GM12892 (cell line): ENCODE data around the gene GNL2.

ENCODE experiments used
- POLR2A ChIP-seq: IDR thresholded peaks from 2 replicates; pipeline ENCODE4 v1.6.1; 2011; ENCODE audit warnings: low read depth, low read length, control low read depth
- POLR2AphosphoS5 ChIP-seq: IDR thresholded peaks from 2 replicates; pipeline ENCODE4 v1.6.1; 2011; ENCODE audit warnings: low read depth, low read length, control low read depth
- TAF1 ChIP-seq: IDR thresholded peaks from 2 replicates; pipeline ENCODE4 v1.6.1; 2011; ENCODE audit warnings: low read depth, mild to moderate bottlenecking, control low read depth, low read length, borderline replicate concordance

- TF ChIP-seq POLR2A (no peak), POLR2AphosphoS5 (no peak), TAF1 (no peak)
Observed at GRCh38 chr1:37564892-37565291, 30.8 kb downstream of the GNL2 start.
